Neural cell (in vitro differentiated cells): ENCODE results near the gene ASPSCR1. TPM values are rescaled to one million over a fixed set of nuclear protein-coding genes. Genes with fewer than 3 reads are reported as not detected.

Experiments used
- H2AFZ ChIP-seq: fragments of 200-600, 300-800 bp; sonication (generic), shearing (Covaris generic); 2 replicates; pipeline ENCODE4 v1.6.0; 2014; ENCODE audit warnings: low read depth, mild to moderate bottlenecking, antibody characterized with exemption, low read length, moderate library complexity
- H3F3A ChIP-seq: fragments of 200-600 bp; shearing (Covaris generic); 2 replicates; pipeline ENCODE4 v1.6.1; 2016; ENCODE audit warnings: mild to moderate bottlenecking, moderate library complexity, mixed read lengths, antibody characterized with exemption, low read length; ENCODE audit not compliant: insufficient read depth, poor library complexity, severe bottlenecking
- H3K27ac ChIP-seq: fragments of 200-600, 300-800 bp; sonication (generic), shearing (Covaris generic); 2 replicates; pipeline ENCODE4 v1.5.1; 2014; ENCODE audit warnings: mild to moderate bottlenecking, low read length, moderate library complexity
- H3K27me3 ChIP-seq: fragments of 300-800, 200-600 bp; sonication (generic), shearing (Covaris generic); 2 replicates; pipeline ENCODE4 v1.6.0; 2014; ENCODE audit warnings: mild to moderate bottlenecking, low read depth, low read length, moderate library complexity; ENCODE audit not compliant: insufficient read depth
- H3K36me3 ChIP-seq: fragments of 300-800, 200-600 bp; sonication (generic), shearing (Covaris generic); 2 replicates; pipeline ENCODE4 v1.5.1; 2014; ENCODE audit warnings: mild to moderate bottlenecking, antibody characterized with exemption, low read length, moderate library complexity; ENCODE audit not compliant: insufficient read depth
- H3K4me2 ChIP-seq: fragments of 300-800, 200-600 bp; sonication (generic), shearing (Covaris generic); 2 replicates; pipeline ENCODE4 v1.6.0; 2014; ENCODE audit warnings: mild to moderate bottlenecking, low read length
- H3K4me3 ChIP-seq: fragments of 300-800, 200-600 bp; sonication (generic), shearing (Covaris generic); 2 replicates; pipeline ENCODE4 v1.5.1; 2014; ENCODE audit warnings: mild to moderate bottlenecking, low read length, moderate library complexity
- H3K79me2 ChIP-seq: fragments of 200-600 bp; shearing (Covaris generic); replicated peaks from 2 replicates; pipeline ENCODE4 v1.6.0; 2014; ENCODE audit warnings: mild to moderate bottlenecking, low read length, moderate library complexity; ENCODE audit not compliant: insufficient read depth
- H3K9ac ChIP-seq: fragments of 300-800, 200-600 bp; sonication (generic), shearing (Covaris generic); 2 replicates; pipeline ENCODE4 v1.6.1; 2016; ENCODE audit warnings: mild to moderate bottlenecking, low read length, mixed read lengths
- H3K9me2 ChIP-seq: fragments of 200-600 bp; shearing (Covaris generic); 2 replicates; pipeline ENCODE4 v1.6.1; 2016; ENCODE audit warnings: mild to moderate bottlenecking, low read length, mixed read lengths; ENCODE audit not compliant: insufficient read depth
- H3K9me3 ChIP-seq: fragments of 200-600, 300-800 bp; sonication (generic), shearing (Covaris generic); 2 replicates; pipeline ENCODE4 v1.6.1; 2016; ENCODE audit warnings: mild to moderate bottlenecking, mixed run types, low read length, moderate library complexity, mixed read lengths
- H4K20me1 ChIP-seq: fragments of 200-600 bp; shearing (Covaris generic); 2 replicates; pipeline ENCODE4 v1.6.1; 2016; ENCODE audit warnings: mild to moderate bottlenecking, mixed run types; ENCODE audit not compliant: insufficient read depth
- CTCF ChIP-seq: fragments of 450-650 bp; IDR thresholded peaks from 2 replicates; pipeline ENCODE4 v1.5.1; 2014; ENCODE audit warnings: antibody characterized with exemption, mild to moderate bottlenecking, moderate library complexity; ENCODE audit not compliant: poor library complexity, severe bottlenecking
- EP300 ChIP-seq: fragments of 450-650 bp; conservative IDR thresholded peaks from 2 replicates; pipeline ENCODE4 v1.6.1; 2014; ENCODE audit warnings: antibody characterized with exemption, mild to moderate bottlenecking, moderate library complexity; ENCODE audit not compliant: poor library complexity, severe bottlenecking
- EZH2 ChIP-seq: fragments of 200-600, 300-800 bp; shearing (Covaris generic), sonication (generic); IDR thresholded peaks from 2 replicates; pipeline ENCODE4 v1.6.1; 2014; ENCODE audit warnings: antibody characterized with exemption, low read length, borderline replicate concordance, mild to moderate bottlenecking; ENCODE audit not compliant: insufficient read depth, poor library complexity, severe bottlenecking
- MXI1 ChIP-seq: fragments of 450-650 bp; conservative IDR thresholded peaks from 2 replicates; pipeline ENCODE4 v1.6.1; 2014; ENCODE audit warnings: antibody characterized with exemption, mild to moderate bottlenecking; ENCODE audit not compliant: poor library complexity, severe bottlenecking
- RAD21 ChIP-seq: fragments of 450-650 bp; conservative IDR thresholded peaks from 2 replicates; pipeline ENCODE4 v1.6.1; 2014; ENCODE audit warnings: antibody characterized with exemption, mild to moderate bottlenecking, moderate library complexity
- REST ChIP-seq: IDR thresholded peaks from 2 replicates; pipeline ENCODE4 v1.6.1; 2012; ENCODE audit warnings: borderline replicate concordance
- SMC3 ChIP-seq: fragments of 450-650 bp; conservative IDR thresholded peaks from 2 replicates; pipeline ENCODE4 v1.6.1; 2014; ENCODE audit warnings: antibody characterized with exemption, mild to moderate bottlenecking, moderate library complexity; ENCODE audit not compliant: poor library complexity
- TAF1 ChIP-seq: IDR thresholded peaks from 2 replicates; pipeline ENCODE4 v1.6.1; 2012; ENCODE audit warnings: low read depth
- polyA plus RNA-seq: library from polyadenylated mRNA; depleted of rRNA; stranded (reverse); fragments of >200 nt; gene quantifications from 2 replicates; pipeline ENCODE4 v1.2.3, GENCODE V29; 2014

The ASPSCR1 gene
- polyA plus RNA-seq, 1 donor from 2014 or later: 28.0 TPM

DNA sequence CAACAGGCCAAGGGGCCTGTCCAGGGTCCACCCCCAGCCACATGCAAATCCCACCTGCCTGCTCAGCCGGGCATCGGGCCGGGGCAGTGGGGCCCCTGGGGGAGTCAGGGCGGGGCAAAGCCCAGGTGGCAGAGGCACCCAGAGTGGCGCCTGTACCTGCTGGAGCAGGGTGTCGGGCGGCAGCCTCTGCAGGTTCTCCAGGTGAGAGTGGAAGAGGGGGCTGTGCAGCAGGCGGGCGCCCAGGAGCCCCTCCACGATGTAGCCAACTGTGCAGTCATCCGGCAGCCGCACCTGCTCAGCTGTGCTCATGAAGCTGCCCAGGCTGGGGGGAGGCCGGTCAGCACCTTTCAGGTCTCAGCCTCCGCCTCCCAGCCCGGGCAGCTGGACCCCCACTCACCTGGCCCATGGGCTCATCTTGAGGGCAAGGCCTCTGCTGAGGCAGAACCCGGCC, 72.1 kb downstream of the ASPSCR1 start:
- H3K9me3 ChIP-seq: no peaks in the 10 kb centered on the region
- no peaks in the 10 kb centered on the region for H3K27me3 ChIP-seq
- H3K79me2 ChIP-seq: peaks cover 10% of the 10 kb centered on the region
- no peaks in the 10 kb centered on the region for H4K20me1 ChIP-seq
- no peaks in the 10 kb centered on the region for H3F3A ChIP-seq
- TF ChIP-seq RAD21 (no peak), MXI1 (no peak)
- no peak overlapping the region for H3K4me2 ChIP-seq
- no peak overlapping the region for H2AFZ ChIP-seq
- no peak overlapping the region for H3K9ac ChIP-seq
- H3K4me3 ChIP-seq: no peak overlapping the region
- H3K9me2 ChIP-seq: no peaks in the 10 kb centered on the region
- no peaks in the 10 kb centered on the region for H3K36me3 ChIP-seq
- H3K27ac ChIP-seq: no peak overlapping the region

DNA sequence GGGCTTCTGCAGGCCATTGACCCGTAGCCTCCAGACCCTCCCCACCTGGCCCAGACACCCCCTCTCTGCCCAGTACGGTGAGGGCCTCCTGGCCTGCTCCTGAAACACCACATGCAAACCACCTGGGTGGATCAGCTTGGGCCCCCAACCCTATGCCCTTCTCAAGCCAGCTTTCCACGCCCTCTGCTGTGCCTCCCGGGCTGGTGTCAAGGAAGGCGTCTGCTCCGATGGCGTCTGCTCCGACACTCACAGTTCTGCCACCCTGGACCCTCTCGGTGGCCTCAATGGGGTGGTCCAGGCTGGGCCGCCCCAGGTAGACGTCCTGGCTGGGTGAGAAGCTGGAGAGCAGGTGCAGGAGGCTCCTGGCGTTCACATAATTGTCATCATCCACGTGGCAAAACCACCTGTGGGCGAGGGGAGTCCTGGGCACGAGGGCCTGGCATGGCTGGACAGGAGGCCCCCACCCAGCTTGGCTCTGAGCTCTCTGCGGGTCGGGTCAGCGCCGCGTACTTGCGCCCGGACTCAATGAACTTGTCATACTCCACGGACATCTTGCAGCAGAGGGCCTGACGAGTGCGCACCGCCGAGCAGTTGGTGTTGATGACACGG, 72.8 kb downstream of the ASPSCR1 start:
- no peaks in the 10 kb centered on the region for H3K9me3 ChIP-seq
- H3F3A ChIP-seq: no peaks in the 10 kb centered on the region
- peak overlapping the region; percentile 75 for H3K9ac ChIP-seq
- peak overlapping the region; percentile 84 for H3K4me3 ChIP-seq
- peaks cover 10% of the 10 kb centered on the region for H3K79me2 ChIP-seq
- no peaks in the 10 kb centered on the region for H3K27me3 ChIP-seq
- no peak overlapping the region for H3K4me2 ChIP-seq
- TF ChIP-seq REST: no peak
- no peak for TF ChIP-seq CTCF
- no peak for TF ChIP-seq RAD21
- no peak for TF ChIP-seq EP300
- H3K9me2 ChIP-seq: no peaks in the 10 kb centered on the region
- no peaks in the 10 kb centered on the region for H3K36me3 ChIP-seq
- H4K20me1 ChIP-seq: no peaks in the 10 kb centered on the region
- no peak overlapping the region for H2AFZ ChIP-seq
- no peak overlapping the region for H3K27ac ChIP-seq

- no peaks in the 10 kb centered on the region for H3F3A ChIP-seq
- H3K27me3 ChIP-seq: no peaks in the 10 kb centered on the region
- no peak overlapping the region for H2AFZ ChIP-seq
- peak overlapping the region; percentile 48 for H3K4me2 ChIP-seq
- H3K27ac ChIP-seq: no peak overlapping the region
- peaks cover 10% of the 10 kb centered on the region for H3K79me2 ChIP-seq
- no peaks in the 10 kb centered on the region for H3K9me2 ChIP-seq
- TF ChIP-seq TAF1: no peak
- no peak for TF ChIP-seq SMC3
- TF ChIP-seq REST: no peak
- TF ChIP-seq MXI1: no peak
- TF ChIP-seq EZH2: no peak
- no peaks in the 10 kb centered on the region for H3K36me3 ChIP-seq
- H3K9me3 ChIP-seq: no peaks in the 10 kb centered on the region
- no peaks in the 10 kb centered on the region for H4K20me1 ChIP-seq
- peak overlapping the region; percentile 75 for H3K9ac ChIP-seq
- H3K4me3 ChIP-seq: peak overlapping the region; percentile 84
These were observed 73.6 kb downstream of the ASPSCR1 start for GRCh38 chr17:82050761-82051641.
